HTR-8/SVneo (cell line): Measurements from ENCODE around the gene RTF1.

Source experiments
- DNase-seq: peaks from one replicate; pipeline ENCODE4 v3.0.0; 2011; ENCODE audit warnings: low spot score, mixed read lengths; ENCODE audit not compliant: insufficient read length
- FAIRE-seq: peaks from 2 replicates; lab custom pipeline; 2011; peaks lifted over from hg19 to GRCh38; lab: Jason Lieb, UNC

The RTF1 gene

DNA sequence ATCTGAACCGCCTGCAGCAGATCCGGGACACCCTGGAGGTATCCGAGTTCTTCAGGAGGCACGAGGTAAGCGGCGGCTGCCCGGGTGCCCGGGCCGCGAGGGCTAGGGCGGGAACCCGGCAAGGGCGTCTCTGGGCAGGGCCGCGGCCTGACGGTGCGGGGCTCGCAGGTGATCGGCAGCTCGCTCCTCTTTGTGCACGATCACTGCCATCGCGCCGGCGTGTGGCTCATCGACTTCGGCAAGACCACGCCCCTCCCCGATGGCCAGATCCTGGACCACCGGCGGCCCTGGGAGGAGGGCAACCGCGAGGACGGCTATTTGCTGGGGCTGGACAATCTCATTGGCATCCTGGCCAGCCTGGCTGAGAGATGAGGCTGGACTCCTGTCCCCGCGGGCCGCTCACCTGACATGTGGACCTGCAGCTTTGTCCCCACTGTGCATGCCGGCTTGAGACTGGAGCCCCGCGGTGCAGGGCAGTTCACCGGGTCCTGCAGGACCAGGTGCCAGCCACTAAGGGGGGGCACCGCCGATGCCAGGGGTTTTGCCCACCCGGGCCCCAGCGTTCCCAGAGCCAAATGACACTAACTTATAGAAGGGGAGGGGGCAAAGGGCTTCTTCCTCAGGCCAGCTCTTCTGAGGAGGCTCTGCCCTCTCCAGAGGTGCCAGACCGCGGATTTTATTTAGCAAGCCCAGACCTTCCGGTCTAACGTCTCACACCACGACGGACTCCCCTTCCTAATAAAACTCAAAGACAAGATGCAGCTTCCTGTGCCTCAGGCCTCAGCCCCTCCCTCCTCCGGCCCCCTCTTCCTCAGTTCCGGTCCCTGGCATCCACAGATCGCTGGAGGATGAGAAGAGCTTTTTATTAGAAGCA, 86.1 kb downstream of the RTF1 start:
- no peak for FAIRE-seq
- no peak for DNase-seq

- FAIRE-seq (no peak), DNase-seq (no peak)
These were observed 86.7 kb downstream of the RTF1 start for GRCh38 chr15:41503669-41504010.

GRCh38 chr15:41504751-41505492, 88.0 kb downstream of the RTF1 start:
- FAIRE-seq (no peak), DNase-seq (no peak)

DNA sequence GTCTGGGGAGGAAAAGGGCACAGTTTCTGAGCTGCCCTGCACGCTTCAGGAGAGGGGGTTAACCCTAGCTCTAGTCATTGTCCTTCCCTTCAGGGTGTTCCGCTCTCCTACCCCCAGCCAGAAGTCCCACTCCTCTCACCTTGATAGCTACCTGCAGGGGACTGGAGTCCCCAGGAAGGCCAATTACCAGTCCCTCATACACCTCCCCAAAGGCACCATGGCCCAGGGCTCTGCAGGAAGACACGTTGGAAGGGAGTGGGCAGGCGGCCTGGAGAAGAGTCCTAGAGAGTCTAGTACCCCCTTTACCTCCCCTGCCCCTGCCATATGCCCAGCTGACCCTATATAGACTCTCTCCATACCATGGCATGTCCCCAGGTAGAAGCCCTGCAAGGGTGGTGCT, 88.9 kb downstream of the RTF1 start:
- FAIRE-seq (no peak), DNase-seq (no peak)

- no peak for DNase-seq
- no peak for FAIRE-seq
These were observed 90.0 kb downstream of the RTF1 start for GRCh38 chr15:41506796-41507341.

DNA sequence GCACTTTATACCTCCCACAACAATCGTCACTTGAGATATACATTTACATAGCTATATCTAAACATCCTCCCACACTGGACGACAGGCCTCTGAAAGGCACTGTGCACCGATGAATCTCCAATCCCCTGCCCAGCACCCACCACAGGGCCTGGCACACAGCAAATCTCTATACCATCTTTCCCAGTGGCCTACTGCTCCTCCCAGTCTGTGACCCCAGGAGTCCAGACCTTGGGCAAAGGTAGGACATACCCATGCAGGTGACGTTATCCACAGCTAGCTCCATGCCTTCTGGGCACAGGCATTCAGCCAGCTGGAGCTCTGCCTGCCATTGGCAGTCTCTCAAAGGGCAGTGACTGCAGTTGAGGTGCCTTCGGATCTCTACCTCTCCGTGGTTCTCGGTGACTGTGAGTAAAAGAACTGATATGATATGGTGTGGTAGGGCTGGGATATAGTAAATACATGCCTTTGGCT, 91.0 kb downstream of the RTF1 start:
- no peak for FAIRE-seq
- no peak for DNase-seq

- no peak for FAIRE-seq
- DNase-seq, result no peak
These were observed 93.8 kb downstream of the RTF1 start for GRCh38 chr15:41510728-41511127.

DNA sequence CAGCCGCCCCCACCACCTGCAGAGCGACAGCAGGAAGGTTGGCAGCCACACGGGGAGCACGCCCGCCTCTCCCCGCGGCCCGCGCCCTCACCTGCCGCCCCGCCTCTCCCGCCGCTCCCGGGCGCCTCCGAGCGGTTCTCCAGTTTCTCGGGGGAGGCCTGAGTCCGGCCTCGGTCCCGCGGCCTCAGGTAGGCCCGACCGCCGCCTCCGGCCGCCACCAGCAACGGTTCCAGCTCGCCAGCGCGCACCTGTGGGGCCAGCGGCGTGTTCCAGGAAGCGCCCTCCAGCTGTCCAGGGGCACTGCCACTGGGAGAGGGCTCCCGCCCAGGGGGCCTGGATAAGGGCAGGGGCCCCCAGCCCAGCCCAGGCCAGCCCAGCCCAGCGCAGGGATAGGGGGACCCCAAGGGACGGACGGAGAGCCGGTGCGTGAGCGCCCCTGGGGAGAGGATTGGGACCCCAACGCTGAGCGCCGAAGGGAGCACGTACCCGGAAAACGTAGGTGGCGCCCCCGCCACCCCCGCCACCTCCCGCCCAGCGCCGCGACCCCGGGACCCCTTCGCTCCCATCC, 94.5 kb downstream of the RTF1 start:
- FAIRE-seq, result no peak

GRCh38 chr15:41511899-41512369, 95.0 kb downstream of the RTF1 start:
- DNase-seq (no peak), FAIRE-seq (no peak)

More for the DNA sequence above, 94.5 kb downstream of the RTF1 start:
- no peak for DNase-seq

DNA sequence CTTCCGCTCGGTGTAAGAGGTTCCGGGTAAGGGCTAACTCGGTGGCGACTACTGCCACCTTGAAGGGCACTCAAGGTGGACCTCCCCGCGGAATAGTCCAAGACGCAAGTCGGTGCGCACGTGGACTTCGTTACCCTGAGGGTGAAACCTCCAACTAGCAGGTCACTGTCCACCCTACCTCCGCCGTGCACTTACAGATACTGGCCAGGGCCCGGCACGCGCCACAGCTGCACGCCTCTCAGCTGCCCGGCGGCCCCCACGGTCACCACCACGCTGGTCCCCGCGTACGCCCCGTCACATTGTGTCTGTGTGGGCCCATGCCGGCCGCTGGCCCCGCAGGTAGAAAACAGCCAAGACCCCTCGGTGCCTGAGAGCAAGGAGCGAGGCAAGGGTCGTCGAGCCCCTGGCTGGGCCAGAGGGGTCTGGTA, 95.6 kb downstream of the RTF1 start:
- FAIRE-seq, result no peak
- DNase-seq, result no peak

DNA sequence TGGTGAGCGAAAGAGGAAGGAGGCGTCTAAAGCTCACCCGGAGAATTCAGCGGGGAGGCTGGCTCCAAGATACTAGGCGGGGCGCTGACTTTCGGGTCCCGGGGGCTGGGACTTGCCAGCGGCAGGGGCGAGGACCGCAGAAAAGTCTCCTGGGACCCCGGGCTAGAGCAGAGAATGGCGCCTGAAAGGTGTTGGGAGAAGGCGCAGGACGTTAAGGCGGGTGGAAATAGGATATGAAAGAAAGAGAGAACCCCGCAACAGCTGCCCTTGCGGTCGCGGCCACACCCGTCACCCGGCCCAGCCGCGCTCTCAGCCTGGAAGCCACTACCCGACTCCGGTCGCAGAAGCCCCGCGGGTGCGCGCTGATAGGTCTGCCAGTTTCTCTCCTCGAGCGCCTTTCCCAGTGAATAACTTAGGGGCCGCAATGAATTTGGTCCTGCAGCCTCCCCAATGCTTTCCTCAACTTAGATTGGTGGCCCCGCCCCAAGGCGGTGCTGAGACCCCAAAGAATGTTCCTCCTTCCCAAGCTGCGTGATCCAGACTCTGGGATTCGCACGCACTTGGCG, 96.1 kb downstream of the RTF1 start:
- no peak for DNase-seq
- no peak for FAIRE-seq

DNA sequence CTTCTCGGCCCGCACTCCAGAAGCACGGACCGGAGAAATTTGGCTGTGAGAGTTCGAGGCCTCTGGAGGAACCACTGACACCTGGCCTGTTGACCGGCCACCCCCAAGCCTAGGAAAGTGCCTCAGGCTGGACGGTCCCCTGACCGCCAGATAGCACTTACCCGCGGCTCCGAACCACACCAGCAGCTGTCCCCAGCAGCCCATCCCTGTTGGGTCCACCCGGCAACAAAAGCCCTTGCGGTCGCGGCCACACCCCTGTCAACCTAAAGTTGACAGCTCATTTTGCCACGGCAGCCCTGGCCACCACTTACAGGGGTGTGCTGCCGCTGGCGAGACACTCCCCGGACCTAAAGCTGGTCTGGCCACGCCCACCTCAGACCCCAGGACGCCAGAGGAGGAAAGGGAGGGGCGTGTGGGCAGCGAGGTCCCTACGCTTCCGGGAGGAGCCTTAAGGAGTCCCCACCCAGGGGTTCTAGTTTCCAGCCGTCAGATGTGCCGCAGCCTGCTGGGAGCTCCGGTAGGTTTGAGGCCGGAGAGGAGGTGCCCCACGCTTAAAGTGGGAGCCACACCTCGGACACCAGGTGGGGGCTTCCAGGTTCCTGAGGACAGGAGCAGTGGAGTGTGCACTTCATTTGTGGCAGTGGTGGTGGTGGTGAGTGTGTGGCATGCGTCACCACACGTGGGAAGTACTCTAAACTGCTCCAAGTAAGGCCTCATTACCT, 96.8 kb downstream of the RTF1 start, which contains the start of gene LTK:
TSS of gene LTK (minus strand) at position 322 of the 722 bp plus-strand sequence. CDS start at position 204, 118 bp downstream.
- FAIRE-seq, result no peak
- DNase-seq, result no peak

- DNase-seq (no peak), FAIRE-seq (no peak)
These were observed 101.1 kb downstream of the RTF1 start for GRCh38 chr15:41517895-41518449.

DNA sequence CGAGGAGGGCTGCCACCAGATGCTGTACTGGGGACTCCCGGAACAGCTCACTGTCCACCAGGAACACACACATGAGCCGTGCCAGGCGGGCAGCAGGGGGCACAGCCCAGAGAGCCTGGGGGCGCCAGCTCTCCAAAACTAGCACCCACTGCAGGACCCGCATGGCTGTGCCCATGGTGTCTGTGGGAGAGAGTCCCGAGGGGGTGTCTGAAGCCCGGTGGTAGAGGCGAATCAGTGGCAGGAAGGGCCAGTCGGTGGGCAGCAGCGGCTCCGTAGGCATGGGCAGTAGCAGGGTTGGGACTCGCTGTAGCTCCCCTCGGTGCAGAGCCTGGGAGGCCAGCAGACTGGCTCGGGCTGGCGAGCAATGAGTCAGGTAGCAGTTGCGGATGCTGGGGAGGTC, 103.7 kb downstream of the RTF1 start:
- FAIRE-seq (no peak), DNase-seq (no peak)

GRCh38 chr15:41521614-41522013, 104.7 kb downstream of the RTF1 start:
- no peak for FAIRE-seq
- DNase-seq, result no peak

- DNase-seq (no peak), FAIRE-seq (no peak)
These were observed 106.2 kb downstream of the RTF1 start for GRCh38 chr15:41523097-41523496.

DNA sequence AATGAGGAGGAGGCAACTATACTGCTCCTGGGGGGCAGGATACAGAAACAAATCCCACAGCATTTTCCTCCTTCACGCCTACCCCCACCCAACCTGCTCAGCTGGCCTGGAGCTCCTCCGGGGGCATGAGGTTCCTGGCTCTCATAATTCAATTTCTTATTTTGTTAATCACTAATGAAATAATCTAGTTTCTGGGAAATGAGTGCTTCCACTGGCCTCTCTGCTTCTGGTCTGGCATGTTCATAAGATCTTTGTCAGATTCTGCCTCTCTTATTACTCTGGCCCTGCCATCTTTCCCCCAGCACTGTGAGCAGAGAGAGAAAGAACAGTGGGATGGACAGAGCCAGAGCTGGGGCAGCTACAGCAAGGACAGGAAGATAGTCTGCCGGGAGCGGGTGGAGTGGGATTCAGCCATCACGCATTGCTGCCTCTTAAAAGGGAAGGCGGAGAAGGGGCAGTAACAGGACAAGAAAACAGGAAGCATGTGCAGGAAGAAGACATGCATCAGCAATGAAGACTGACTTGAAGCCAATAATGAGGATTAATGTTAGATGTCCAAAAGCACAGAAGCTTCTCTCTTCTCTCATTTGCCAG, 113.6 kb downstream of the RTF1 start:
- FAIRE-seq (no peak), DNase-seq (no peak)
